ENCODE results near the gene OLFML2B. TPM values are rescaled to one million over a fixed set of nuclear protein-coding genes. Genes with fewer than 3 reads are reported as not detected.
"Not testable (repeated sequence)": the region's sequence is repeated elsewhere in the genome, so short reads cannot be mapped to it uniquely, and the experiment has no call there.

The OLFML2B gene
- total and polyA plus RNA-seq, 12 donors, result 5.5 to 24.4 (median 15.7) TPM

DNA sequence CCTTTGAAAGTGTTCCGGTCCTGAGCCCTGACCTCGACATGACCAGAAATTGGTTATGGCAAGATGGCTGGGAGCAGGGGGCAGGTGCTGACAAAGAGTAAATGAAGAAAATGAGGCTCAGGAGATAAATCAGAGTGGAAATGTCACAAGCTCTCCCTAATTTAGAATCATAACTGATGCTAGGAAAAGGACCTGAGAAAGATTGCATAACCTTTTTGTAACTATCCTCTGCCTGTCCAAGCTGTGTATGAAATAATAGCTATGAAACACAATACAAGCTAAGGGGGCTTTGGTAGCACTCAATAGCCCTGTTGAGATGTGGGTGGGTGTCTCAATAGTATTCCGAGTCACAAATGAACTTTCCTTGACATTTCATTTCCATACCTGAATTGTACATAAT is 32.9 kb upstream of the OLFML2B start:
- intact Hi-C loops (cut with DNase I), result loop anchor here (2.0 to 5.0 kb wide), 3 partner anchors 216 to 334 kb away; no protein-coding TSS in a partner anchor
- no peak for DNase-seq
- Histone ChIP-seq H3K4me1 (replicated peaks in 1 of 2) (no peaks in the 10 kb centered on the region), H3K27ac (no peak overlapping the region), H3K4me3 (no peak overlapping the region), H3K27me3 (no peaks in the 10 kb centered on the region), H3K9me3 (replicated peaks in 1 of 3) (no peaks in the 10 kb centered on the region), H3K36me3 (replicated peaks in 1 of 2) (no peaks in the 10 kb centered on the region)
- 78 to 93% (median 84%) methylated on average over 3 of the region's 3 CpGs for WGBS, 4 donors
- TF ChIP-seq, protein P1, sequence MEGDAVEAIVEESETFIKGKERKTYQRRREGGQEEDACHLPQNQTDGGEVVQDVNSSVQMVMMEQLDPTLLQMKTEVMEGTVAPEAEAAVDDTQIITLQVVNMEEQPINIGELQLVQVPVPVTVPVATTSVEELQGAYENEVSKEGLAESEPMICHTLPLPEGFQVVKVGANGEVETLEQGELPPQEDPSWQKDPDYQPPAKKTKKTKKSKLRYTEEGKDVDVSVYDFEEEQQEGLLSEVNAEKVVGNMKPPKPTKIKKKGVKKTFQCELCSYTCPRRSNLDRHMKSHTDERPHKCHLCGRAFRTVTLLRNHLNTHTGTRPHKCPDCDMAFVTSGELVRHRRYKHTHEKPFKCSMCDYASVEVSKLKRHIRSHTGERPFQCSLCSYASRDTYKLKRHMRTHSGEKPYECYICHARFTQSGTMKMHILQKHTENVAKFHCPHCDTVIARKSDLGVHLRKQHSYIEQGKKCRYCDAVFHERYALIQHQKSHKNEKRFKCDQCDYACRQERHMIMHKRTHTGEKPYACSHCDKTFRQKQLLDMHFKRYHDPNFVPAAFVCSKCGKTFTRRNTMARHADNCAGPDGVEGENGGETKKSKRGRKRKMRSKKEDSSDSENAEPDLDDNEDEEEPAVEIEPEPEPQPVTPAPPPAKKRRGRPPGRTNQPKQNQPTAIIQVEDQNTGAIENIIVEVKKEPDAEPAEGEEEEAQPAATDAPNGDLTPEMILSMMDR (IDR thresholded peaks at IDR 0.05), result no peak
- no peak for TF ChIP-seq POLR2A (IDR thresholded peaks at IDR 0.05)

DNA sequence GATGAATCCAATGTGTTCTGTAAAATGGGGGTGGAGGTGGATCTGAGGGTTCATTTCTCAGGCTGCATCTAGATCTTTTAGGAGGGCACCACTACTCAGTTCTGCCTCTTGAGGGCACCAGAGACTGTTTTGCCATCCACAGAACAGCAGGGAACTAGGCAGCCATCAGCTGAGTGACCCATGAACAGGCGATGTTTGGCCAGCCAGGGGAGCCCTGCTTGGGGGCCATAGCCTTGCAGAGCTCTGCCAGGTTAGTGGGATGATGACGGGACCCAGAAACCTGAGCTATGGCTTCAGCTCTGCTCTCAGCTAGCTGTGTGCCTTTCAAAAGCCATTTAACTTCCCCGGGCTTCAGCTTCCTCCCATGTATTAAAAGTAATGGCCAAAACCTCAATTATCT is 32.4 kb upstream of the OLFML2B start:
- 29 to 42% (median 35%) methylated on average over 2 to 3 of the region's 3 CpGs for WGBS, 4 donors
- no peak for TF ChIP-seq POLR2A (IDR thresholded peaks at IDR 0.05)
- TF ChIP-seq, protein P1 (IDR thresholded peaks at IDR 0.05), result peak; percentile 88 to 96 (median 92)
- no peak overlapping the region for H3K27ac ChIP-seq
- no peaks in the 10 kb centered on the region for H3K9me3 ChIP-seq (replicated peaks in 1 of 3)
- intact Hi-C loops (cut with DNase I), result loop anchor here (2.0 to 5.0 kb wide), 3 partner anchors 216 to 335 kb away; no protein-coding TSS in a partner anchor
- no peaks in the 10 kb centered on the region for H3K36me3 ChIP-seq (replicated peaks in 1 of 2)
- peak; percentile 59 to 89 (median 71) for DNase-seq
- no peaks in the 10 kb centered on the region for H3K27me3 ChIP-seq
- no peaks in the 10 kb centered on the region for H3K4me1 ChIP-seq (replicated peaks in 1 of 2)
- no peak overlapping the region for H3K4me3 ChIP-seq

DNA sequence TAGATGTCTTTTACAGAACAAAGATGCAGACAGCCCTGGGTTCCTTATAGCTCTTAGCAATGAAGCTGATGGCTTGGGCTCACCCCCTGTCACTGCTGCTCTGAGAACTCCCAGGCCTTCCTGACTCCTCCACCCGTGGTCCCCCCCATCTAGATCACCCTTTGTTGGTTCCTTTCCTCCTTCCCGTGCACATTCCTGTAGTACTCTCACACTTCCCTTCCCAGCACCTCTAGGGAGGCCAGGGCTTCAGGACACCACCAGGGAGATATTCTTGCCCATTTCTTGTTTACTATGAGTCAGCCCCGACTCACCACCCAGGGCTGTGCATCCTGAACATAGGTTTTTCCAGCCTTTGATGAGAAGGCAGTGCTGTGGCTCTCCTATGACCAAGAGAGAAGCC is 31.4 kb upstream of the OLFML2B start:
- WGBS, 4 donors, result 41 to 68% (median 54%) methylated on average over 3 of the region's 3 CpGs
- H3K4me1 ChIP-seq (replicated peaks in 1 of 2), result no peaks in the 10 kb centered on the region
- no peak overlapping the region for H3K27ac ChIP-seq
- H3K36me3 ChIP-seq (replicated peaks in 1 of 2), result no peaks in the 10 kb centered on the region
- H3K27me3 ChIP-seq, result no peaks in the 10 kb centered on the region
- H3K9me3 ChIP-seq (replicated peaks in 1 of 3), result no peaks in the 10 kb centered on the region
- TF ChIP-seq, protein P1 (IDR thresholded peaks at IDR 0.05), result no peak
- DNase-seq, result no peak
- intact Hi-C loops (cut with DNase I), result loop anchor here (5.0 kb wide), 2 partner anchors 217 to 222 kb away; no protein-coding TSS in a partner anchor
- no peak overlapping the region for H3K4me3 ChIP-seq

DNA sequence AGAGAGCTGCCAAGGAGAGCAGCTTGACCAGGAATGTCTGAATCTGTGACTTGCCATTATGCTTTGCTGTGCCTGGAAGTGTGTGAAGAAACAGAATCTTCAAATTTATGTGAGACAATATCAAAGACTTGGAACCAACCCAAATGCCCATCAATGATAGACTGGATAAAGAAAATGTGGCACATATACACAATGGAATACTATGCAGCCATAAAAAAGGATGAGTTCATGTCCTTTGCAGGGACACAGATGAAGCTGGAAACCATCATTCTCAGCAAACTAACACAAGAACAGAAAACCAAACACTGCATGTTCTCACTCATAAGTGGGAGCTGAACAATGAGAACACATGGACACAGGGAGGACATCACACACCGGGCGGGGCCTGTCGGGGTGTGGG is 30.3 kb upstream of the OLFML2B start:
- 91 to 97% (median 96%) methylated on average over 3 of the region's 3 CpGs for WGBS, 4 donors
- H3K4me1 ChIP-seq (replicated peaks in 1 of 2); H3K27me3 ChIP-seq; H3K36me3 ChIP-seq (replicated peaks in 1 of 2); DNase-seq; H3K9me3 ChIP-seq (replicated peaks in 1 of 3); H3K4me3 ChIP-seq; intact Hi-C loops (cut with DNase I); H3K27ac ChIP-seq: not testable (repeated sequence)

DNA sequence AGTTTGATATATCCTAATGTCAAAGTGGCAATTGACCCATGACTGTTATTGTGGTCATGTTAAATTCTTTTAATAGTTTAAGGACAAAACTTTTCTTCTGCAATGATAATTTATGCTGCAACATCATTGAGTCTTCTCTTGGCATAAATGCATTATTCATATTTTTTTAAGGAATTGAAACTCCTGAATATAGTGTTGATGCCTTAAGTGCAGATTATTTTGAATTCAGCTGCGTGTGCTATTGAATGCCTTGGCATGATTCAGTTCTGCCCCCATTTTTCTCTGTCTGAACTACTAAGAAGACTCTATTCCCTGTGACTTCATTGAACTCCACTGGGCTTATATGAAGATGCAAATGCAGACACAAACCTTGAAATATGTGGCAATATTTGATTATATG is 23.3 kb upstream of the OLFML2B start:
- Histone ChIP-seq H3K27ac (no peak overlapping the region), H3K9me3 (replicated peaks in 1 of 3) (no peaks in the 10 kb centered on the region), H3K36me3 (replicated peaks in 1 of 2) (no peaks in the 10 kb centered on the region), H3K27me3 (peaks cover under 1% of the 10 kb centered on the region), H3K4me3 (no peak overlapping the region), H3K4me1 (replicated peaks in 1 of 2) (no peaks in the 10 kb centered on the region)
- intact Hi-C loops (cut with DNase I), result no loop called here
- 54 to 69% (median 62%) methylated on average over 1 of the region's 1 CpG for WGBS, 4 donors
- no peak for DNase-seq
- no peak for TF ChIP-seq POLR2A (IDR thresholded peaks at IDR 0.05)
- TF ChIP-seq, protein P1 (IDR thresholded peaks at IDR 0.05), result no peak
